GM21526 (cell line): ENCODE measurements around the gene GABRG3.

Source experiments
- ATAC-seq: cut with Tn5 transposase; IDR thresholded peaks from one replicate; pipeline ENCODE4 v1.9.1; 2021; ENCODE audit warnings: moderate library complexity; ENCODE audit not compliant: unreplicated experiment, low FRiP score

GABRG3 gene

GRCh38 chr15:27094235-27094634, 123.3 kb downstream of the GABRG3 start:
- no peak for ATAC-seq

DNA sequence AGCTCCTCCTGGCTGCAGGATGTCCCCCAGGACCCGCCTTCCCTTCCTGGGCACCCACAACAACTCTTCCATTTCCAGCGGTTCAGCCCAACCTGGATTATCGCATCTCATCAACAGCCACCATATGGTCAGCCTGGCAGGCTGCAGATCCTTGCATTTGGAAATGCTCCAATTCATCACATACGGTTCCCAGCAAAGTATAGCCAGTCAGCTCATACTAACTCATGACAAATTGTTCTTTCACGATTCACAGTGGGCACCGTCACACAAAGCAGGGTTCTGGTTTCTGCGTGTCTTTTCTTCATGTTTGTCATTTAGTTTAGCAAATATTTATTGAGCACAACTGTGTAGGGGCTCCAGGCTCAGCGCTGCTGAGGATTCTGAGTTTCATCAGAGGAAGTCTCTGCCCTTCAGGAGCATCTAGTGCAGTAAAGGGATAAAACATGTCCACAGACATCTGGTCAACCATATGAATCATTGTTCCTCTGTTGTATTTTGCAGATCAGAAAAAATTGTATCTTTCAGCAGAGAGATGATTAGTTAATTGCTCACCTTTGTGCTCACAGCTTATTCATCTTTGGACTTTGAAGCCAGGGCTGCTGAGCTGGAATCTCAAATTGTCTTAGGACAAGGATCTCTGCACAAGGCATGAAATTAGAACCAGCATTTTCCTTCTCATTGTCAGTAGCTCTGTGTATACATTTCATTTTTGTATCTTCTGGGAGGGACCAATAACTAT, 125.1 kb downstream of the GABRG3 start:
- no peak for ATAC-seq

- no peak for ATAC-seq
These were observed 126.5 kb downstream of the GABRG3 start for GRCh38 chr15:27097506-27097905.

GRCh38 chr15:27101982-27102381, 131.0 kb downstream of the GABRG3 start:
- ATAC-seq: no peak

DNA sequence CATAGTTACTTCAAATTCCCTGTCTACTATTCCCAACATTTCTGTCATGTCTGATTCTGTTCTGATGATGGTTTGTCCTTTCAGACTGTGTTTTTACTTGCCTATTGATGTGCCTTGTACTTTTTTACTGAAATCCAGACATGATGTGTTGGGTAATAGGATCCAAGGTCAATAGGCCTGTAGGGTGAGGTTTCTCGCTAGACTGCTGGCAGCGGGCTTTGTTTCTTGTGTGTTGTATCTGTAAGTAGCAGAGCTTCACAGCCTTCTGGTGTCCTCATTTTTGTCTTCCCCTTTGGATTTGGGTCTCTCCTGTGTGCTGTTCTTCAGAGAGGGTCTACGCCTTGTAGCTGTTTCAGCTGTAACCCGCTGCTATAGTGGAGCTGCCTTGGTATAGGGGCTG, 140.3 kb downstream of the GABRG3 start:
- no peak for ATAC-seq

DNA sequence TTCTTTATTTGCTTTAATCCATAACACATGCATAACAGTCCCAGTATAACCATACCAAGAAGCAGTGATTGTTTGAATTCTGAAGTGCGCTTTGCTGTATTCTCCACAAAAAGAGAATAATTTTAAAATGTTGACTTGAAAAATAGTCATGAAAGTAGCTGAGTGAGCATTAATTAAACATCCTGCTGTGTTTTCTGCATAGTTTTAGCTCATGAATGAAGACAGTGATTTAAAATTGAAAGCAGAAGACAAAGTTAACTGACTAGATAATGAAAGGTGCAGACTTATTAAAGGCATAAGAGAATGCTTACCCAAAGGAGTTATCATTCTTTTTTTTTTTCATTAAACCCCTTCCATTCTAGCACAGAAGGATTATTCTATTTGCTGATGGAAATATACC, 143.5 kb downstream of the GABRG3 start:
- ATAC-seq: no peak

- no peak for ATAC-seq
These were observed 148.8 kb downstream of the GABRG3 start for GRCh38 chr15:27119695-27120266.

GRCh38 chr15:27121672-27122071, 150.7 kb downstream of the GABRG3 start:
- ATAC-seq: no peak

- ATAC-seq: no peak
These were observed 152.3 kb downstream of the GABRG3 start for GRCh38 chr15:27123291-27123690.

GRCh38 chr15:27123808-27124207, 152.8 kb downstream of the GABRG3 start:
- no peak for ATAC-seq

- no peak for ATAC-seq
These were observed 153.4 kb downstream of the GABRG3 start for GRCh38 chr15:27124287-27124871.

GRCh38 chr15:27125185-27125584, 154.2 kb downstream of the GABRG3 start:
- ATAC-seq: no peak

DNA sequence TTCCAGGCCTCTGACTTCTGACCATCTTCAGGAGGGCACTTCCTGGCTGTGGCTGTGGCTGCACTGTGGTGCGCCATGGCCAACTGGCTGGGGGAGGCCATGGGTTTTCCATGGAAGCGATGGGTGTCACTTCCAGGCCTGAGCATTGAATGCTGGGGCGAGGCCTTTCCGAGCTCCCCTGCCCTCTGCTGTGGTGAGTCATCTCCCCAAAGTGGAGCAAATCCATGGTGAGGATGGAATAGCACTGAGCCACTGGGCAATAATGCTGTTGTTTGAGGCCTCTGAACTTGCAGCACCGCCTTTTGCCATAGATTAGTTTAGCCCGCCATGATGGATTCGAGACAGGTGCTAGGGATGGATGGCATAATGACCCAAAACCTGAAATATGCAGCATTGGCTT, 155.5 kb downstream of the GABRG3 start:
- no peak for ATAC-seq

- ATAC-seq: no peak
These were observed 157.0 kb downstream of the GABRG3 start for GRCh38 chr15:27127815-27128570.

DNA sequence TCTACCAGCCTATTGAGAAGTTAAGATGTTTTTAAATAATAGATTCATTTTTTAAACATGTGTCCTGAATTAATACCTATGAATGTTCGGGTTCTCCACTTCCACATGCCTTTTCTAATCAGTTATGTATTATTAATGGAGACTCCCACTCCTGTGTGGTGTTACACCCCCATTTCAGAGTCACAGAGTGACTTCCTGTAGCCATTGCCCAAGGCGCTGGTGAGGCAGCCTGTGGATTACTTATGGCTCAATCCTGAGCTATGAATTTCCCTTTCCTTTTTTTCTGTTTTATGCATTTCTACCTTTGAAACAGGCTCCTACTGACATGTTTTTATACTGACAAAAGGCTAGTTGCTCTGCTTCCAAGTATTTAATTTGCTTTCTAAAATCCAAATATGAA, 162.3 kb downstream of the GABRG3 start:
- ATAC-seq: no peak

DNA sequence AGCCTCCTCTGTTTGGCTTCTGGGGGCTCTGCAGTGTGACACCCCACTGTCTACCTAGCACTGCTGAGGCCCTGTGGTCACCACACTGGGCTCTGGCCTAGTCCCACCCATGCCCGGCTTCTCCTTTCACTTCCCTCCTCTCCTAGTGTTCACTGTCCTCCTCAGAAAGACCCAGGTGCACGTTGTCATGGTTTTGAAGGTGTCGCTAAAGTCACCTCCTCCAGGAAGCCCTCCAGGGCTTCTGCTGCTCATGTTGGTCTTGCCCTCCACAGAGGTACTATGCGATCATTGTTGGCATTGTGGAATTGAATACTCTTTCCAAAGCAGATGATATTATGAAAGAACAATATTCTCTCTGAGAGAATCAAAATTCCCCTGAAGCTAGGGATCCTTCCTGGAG, 163.5 kb downstream of the GABRG3 start:
- ATAC-seq: no peak

DNA sequence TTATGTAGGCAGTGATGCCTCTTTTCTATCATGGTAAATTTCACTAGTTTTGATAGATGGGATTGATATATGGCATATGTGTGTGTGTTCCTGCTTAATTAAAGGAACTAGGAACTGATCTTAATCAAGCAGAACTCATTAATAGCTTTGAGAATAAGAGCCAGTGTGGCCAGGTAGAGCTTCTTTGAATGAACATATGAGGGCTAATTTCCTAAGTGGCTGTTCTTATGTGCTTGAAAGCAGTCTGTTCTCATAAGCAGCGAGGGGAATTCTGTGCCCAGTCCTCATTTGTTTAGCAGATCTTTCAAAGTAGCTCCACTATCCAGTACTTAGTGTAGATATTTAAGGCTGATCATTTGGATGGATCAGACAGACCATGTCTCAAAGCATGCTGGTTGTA, 164.2 kb downstream of the GABRG3 start:
- no peak for ATAC-seq

- ATAC-seq: no peak
These were observed 166.1 kb downstream of the GABRG3 start for GRCh38 chr15:27137127-27137526.

- ATAC-seq: no peak
These were observed 194.6 kb downstream of the GABRG3 start for GRCh38 chr15:27165590-27165989.

- no peak for ATAC-seq
These were observed 195.9 kb downstream of the GABRG3 start for GRCh38 chr15:27166917-27167316.

DNA sequence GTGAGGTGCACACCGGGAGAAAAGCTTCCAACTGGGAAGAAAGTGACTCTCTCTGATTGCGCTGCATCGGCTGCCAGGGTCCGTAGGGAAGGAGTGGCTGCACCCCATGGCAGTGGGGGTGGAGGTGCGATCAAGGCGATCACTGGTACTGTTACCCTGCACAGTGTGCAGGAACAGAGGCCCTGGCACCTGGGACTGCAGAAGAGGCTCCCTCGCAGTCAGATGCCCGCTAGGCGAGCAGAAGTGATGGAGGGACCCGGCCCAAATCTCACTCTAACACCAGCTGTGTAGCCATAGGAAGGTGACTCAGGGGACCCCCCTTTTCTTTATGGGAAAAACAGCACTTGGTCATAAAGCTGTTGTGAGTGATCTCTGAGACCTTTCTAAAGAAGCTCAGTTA, 196.8 kb downstream of the GABRG3 start:
- ATAC-seq: no peak
